ENCODE results near the gene DSCAML1.
A peak's percentile ranks its signal among the peaks of the same experiment; 100 is the strongest.

Gene DSCAML1

GRCh38 chr11:117752071-117752470 is 44.9 kb downstream of the DSCAML1 start:
- no peak for DNase-seq

- DNase-seq: no peak
Measured at GRCh38 chr11:117750916-117751662, 45.9 kb downstream of the DSCAML1 start.

GRCh38 chr11:117750357-117750756 is 46.7 kb downstream of the DSCAML1 start:
- DNase-seq: no peak

DNA sequence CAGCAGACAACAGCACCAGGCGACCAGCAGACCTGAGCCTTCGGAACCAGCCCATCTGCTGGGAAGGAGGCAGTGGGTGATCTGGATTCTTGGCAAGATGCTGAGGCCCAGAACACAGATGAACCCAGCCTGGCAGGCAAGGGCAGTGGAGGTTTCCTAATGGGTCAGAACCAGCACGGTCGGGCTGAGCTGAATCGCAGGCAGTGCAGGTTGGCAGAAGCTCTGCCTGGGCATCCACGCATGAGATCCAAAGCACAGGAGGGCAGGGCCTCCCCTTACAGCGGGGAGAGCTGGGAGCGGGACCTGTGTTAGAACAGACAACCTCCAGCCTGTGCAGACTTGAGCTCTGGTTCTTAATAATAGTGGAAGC is 47.5 kb downstream of the DSCAML1 start:
- no peak for DNase-seq

DNA sequence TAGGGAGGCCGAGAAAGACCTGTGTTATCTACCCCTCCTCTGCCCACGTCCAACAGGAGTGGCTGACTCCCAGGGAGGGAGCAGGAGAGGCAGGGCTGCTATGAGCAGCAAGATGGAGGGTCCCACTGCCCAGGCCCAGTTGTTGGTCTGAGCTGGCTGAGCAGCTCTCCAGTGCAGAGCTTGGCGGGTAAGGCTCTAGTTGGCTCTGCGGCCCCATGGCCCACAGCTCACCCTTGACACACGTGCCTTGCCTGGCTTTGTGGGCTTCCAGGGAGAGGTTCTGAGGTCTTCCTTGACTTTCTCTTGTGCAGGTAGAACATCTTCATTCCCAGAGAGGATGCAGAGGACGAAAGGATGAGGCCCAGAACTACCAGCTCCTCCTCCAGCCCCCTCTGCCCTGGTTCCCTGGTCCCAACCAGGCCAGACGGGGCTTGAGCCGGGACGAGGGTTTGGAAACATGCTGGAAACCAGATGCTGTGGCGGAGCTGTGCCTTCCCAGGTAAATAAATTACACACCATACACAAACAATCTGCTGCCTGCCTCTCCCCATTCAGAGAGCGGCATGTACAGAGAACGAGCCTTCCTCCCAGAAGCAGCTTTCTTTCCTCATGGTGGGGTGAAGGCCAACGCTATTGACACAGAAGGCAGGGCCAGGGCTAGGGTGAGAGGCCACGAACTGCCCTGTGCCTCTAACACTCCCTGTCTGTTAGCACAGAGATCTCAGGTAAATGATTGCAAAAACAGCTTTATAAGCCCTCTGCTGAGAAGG is 48.1 kb downstream of the DSCAML1 start:
- no peak for DNase-seq

DNA sequence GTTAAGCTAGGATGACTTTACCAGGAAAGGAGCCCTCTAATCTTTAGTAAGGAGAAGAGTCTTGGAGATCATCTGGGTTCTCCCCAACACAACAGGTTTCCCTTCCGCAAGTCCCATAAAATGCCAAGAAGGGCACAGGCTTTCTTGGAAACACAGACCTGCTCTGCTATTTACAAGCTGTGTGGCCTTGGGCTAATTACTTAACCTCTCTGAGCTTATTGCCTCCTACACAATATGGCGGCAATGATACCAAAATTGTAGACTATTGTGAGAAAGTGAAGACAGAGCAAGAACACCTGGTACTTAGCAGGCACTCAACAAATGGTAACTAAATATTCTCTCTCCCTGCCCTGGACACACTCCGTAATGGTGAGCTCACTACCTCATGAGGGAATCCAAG is 49.1 kb downstream of the DSCAML1 start:
- no peak for DNase-seq

DNA sequence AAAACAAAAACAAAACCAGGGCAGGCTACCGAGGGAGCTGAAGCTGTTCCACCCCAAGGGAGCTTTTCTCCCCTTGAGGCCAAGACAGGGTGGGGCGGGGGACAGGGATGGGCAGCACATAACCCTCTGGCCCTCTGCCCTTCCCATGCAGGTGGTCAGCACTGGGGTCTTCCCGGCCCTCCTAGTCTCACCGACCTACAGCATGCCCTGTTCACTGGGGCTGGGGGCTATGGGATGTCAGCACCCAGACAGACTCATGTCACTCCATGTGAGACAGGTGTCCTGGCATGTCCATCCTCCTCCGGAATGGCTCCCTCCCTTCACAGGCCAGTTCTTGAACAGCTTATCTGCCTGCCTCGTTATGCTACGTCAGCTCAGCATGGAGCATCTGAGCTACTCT is 51.7 kb downstream of the DSCAML1 start:
- DNase-seq: no peak

GRCh38 chr11:117744471-117745150 is 52.4 kb downstream of the DSCAML1 start:
- no peak for DNase-seq

- DNase-seq: no peak
Measured at GRCh38 chr11:117743121-117743815, 53.7 kb downstream of the DSCAML1 start.

GRCh38 chr11:117738246-117738957 is 58.6 kb downstream of the DSCAML1 start:
- no peak for DNase-seq

DNA sequence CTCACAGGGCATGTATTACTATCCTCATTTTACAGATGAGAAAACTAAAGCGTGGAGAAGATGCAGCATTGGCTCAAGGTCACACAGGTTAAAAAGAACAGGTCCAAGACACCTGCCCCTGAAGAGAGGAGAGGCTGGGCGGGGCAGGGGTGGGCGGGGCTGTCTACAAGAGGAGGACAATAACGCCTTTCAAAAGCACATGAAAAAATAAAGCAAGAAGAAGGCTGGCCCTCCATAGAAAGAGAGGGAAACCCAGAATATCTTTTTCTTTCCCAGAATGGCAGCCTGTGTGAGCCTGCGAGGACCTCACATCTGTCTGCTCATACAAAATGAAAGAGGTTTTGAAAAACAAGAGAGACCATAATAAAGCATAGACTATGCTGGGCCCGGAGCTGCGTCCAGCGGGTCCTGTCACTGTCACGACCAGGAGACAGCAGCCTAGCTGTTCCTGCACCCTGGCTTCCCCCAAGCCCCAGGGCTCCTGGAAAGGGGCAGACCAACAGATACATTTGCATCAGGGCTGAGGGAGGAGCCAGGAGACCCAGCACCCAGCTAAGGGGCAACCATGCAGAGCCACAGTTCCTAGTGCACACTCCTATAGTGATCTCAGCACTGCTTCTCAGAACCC is 61.6 kb downstream of the DSCAML1 start:
- DNase-seq: no peak

GRCh38 chr11:117734601-117735024 is 62.4 kb downstream of the DSCAML1 start:
- DNase-seq: no peak

GRCh38 chr11:117733316-117733715 is 63.7 kb downstream of the DSCAML1 start:
- DNase-seq: no peak

GRCh38 chr11:117731722-117732290 is 65.2 kb downstream of the DSCAML1 start:
- DNase-seq: no peak

DNA sequence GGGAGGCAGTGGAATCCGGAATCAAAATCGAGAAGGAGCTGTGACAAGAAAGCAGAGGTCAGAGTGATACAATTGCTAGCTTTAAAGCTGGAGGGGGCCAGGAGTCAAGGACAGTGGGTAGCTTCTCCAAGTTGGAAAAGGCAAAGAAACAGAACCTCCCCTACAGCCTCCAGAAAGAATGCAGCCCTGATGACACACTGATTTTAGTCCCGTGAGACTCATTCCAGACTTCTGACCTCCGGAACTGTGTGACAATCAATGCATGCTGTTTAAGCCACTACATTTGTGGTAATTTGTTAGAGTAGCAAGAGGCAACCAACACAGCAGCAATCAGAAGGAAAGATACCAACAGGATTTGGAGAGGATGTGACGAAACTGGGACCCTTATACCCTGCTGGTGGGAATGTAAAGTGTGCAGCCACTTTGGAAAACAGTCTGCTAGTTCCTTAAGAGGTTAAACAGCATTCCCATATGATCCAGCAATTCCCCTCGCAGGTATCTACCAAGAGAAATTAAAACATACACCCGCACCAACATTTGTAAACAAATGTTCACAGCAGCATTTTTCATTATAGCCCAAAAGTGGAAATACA is 66.7 kb downstream of the DSCAML1 start:
- DNase-seq: no peak

DNA sequence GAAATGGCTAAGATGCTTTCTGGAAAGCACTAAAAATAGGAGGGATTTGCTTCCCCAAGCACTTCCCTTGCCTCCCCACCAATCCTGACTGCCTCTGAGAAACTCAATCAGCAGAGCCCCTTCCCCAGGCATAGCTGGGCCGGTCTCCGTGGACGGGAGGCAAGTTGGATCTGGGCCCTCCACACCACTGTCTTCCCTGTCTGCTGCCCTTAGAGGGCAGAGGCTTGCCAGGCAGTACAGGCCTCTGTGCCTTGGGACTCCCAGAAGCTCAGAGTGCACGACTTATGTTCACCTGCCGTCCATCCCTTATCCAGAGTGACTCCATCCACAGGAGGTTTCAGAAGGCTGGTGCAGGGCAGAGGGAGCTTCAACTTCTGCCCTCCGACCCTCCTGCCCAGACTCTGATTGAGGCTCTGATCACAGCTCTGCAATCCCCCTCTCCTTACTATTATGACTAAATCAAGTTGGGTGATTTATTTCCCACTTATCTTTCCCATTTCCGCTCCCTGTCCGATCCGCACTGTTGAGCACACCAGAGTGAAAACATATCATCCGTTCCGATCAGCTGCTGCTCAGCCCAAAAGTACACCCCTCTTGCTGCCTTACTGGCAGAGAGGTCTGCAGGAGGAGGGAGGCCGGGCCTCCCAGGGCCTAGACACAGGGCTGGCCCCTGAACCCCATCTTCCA is 71.8 kb downstream of the DSCAML1 start:
- DNase-seq: no peak

GRCh38 chr11:117724621-117725020 is 72.4 kb downstream of the DSCAML1 start:
- no peak for DNase-seq

- DNase-seq: no peak
Measured at GRCh38 chr11:117724104-117724503, 72.9 kb downstream of the DSCAML1 start.

- no peak for DNase-seq
Measured at GRCh38 chr11:117723277-117724024, 73.6 kb downstream of the DSCAML1 start.

DNA sequence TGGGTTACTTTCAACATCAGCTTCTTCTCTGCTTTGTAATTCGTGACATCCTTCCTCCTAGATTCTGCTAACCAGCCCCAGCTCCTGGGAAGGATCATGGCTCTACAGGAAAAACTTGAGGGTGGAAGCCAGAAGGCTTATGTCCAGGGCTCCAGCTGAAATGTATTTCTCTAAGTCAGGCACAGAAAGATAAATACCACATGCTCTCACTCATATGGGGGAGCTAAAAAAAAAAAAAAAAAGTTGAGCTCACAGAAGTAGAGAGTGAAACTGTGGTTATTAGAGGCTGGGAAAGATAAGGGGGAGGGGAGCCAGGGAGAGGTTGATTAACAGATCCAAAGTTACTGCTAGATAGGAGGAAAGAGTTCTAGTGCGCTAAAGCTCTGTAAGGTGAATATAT is 74.9 kb downstream of the DSCAML1 start:
- DNase-seq: peak; percentile 25
